ENCODE results near the gene NCS1.
"Not testable (repeated sequence)": the region's sequence is repeated elsewhere in the genome, so short reads cannot be mapped to it uniquely, and the experiment has no call there.

NCS1 gene

GRCh38 chr9:130276955-130277354 is 104.8 kb downstream of the NCS1 start:
- no peaks in the 10 kb centered on the region for H3K27me3 ChIP-seq (ENCODE audit: insufficient read depth, low read length)
- H2AFZ ChIP-seq (ENCODE audit: low read length, unreplicated experiment) = no peak overlapping the region

GRCh38 chr9:130277525-130277924 is 105.3 kb downstream of the NCS1 start:
- H3K27ac ChIP-seq (ENCODE audit: low read depth, low read length); H3K4me1 ChIP-seq (ENCODE audit: control insufficient read depth, insufficient read depth, low read length, unreplicated experiment); H2AFZ ChIP-seq (ENCODE audit: low read length, unreplicated experiment); H3K4me3 ChIP-seq (ENCODE audit: low read depth, low read length); H3K27me3 ChIP-seq (ENCODE audit: insufficient read depth, low read length); H3K36me3 ChIP-seq (ENCODE audit: insufficient read depth, low read length); H3K79me2 ChIP-seq (ENCODE audit: control insufficient read depth, insufficient read depth, low read length, unreplicated experiment): not testable (repeated sequence)

More at GRCh38 chr9:130276955-130277354, 104.8 kb downstream of the NCS1 start:
- H3K4me3 ChIP-seq (ENCODE audit: low read depth, low read length) = no peak overlapping the region
- H3K4me1 ChIP-seq (ENCODE audit: control insufficient read depth, insufficient read depth, low read length, unreplicated experiment) = no peaks in the 10 kb centered on the region
- no peak overlapping the region for H3K27ac ChIP-seq (ENCODE audit: low read depth, low read length)
- H3K79me2 ChIP-seq (ENCODE audit: control insufficient read depth, insufficient read depth, low read length, unreplicated experiment) = no peaks in the 10 kb centered on the region
- no peaks in the 10 kb centered on the region for H3K36me3 ChIP-seq (ENCODE audit: insufficient read depth, low read length)

GRCh38 chr9:130283539-130284248 is 111.5 kb downstream of the NCS1 start:
- Histone ChIP-seq H3K27ac (ENCODE audit: low read depth, low read length) (no peak overlapping the region), H3K27me3 (ENCODE audit: insufficient read depth, low read length) (peaks cover 39% of the 10 kb centered on the region), H2AFZ (ENCODE audit: low read length, unreplicated experiment) (no peak overlapping the region), H3K79me2 (ENCODE audit: control insufficient read depth, insufficient read depth, low read length, unreplicated experiment) (no peaks in the 10 kb centered on the region), H3K4me3 (ENCODE audit: low read depth, low read length) (no peak overlapping the region), H3K36me3 (ENCODE audit: insufficient read depth, low read length) (no peaks in the 10 kb centered on the region), H3K4me1 (ENCODE audit: control insufficient read depth, insufficient read depth, low read length, unreplicated experiment) (no peaks in the 10 kb centered on the region)

- Histone ChIP-seq H2AFZ (ENCODE audit: low read length, unreplicated experiment) (no peak overlapping the region), H3K4me1 (ENCODE audit: control insufficient read depth, insufficient read depth, low read length, unreplicated experiment) (no peaks in the 10 kb centered on the region), H3K36me3 (ENCODE audit: insufficient read depth, low read length) (no peaks in the 10 kb centered on the region), H3K79me2 (ENCODE audit: control insufficient read depth, insufficient read depth, low read length, unreplicated experiment) (no peaks in the 10 kb centered on the region), H3K27me3 (ENCODE audit: insufficient read depth, low read length) (peaks cover 44% of the 10 kb centered on the region), H3K27ac (ENCODE audit: low read depth, low read length) (no peak overlapping the region), H3K4me3 (ENCODE audit: low read depth, low read length) (no peak overlapping the region)
Measured at GRCh38 chr9:130284249-130284625, 112.0 kb downstream of the NCS1 start.

- H3K27me3 ChIP-seq (ENCODE audit: insufficient read depth, low read length) = peaks cover 49% of the 10 kb centered on the region
- no peaks in the 10 kb centered on the region for H3K36me3 ChIP-seq (ENCODE audit: insufficient read depth, low read length)
- no peaks in the 10 kb centered on the region for H3K79me2 ChIP-seq (ENCODE audit: control insufficient read depth, insufficient read depth, low read length, unreplicated experiment)
- H3K4me1 ChIP-seq (ENCODE audit: control insufficient read depth, insufficient read depth, low read length, unreplicated experiment) = no peaks in the 10 kb centered on the region
- no peak overlapping the region for H3K27ac ChIP-seq (ENCODE audit: low read depth, low read length)
- H2AFZ ChIP-seq (ENCODE audit: low read length, unreplicated experiment) = no peak overlapping the region
- no peak overlapping the region for H3K4me3 ChIP-seq (ENCODE audit: low read depth, low read length)
Measured at GRCh38 chr9:130284690-130285089, 112.5 kb downstream of the NCS1 start.

- Histone ChIP-seq H3K36me3 (ENCODE audit: insufficient read depth, low read length) (no peaks in the 10 kb centered on the region), H2AFZ (ENCODE audit: low read length, unreplicated experiment) (no peak overlapping the region), H3K27ac (ENCODE audit: low read depth, low read length) (no peak overlapping the region), H3K27me3 (ENCODE audit: insufficient read depth, low read length) (peaks cover 55% of the 10 kb centered on the region), H3K4me3 (ENCODE audit: low read depth, low read length) (no peak overlapping the region), H3K4me1 (ENCODE audit: control insufficient read depth, insufficient read depth, low read length, unreplicated experiment) (no peaks in the 10 kb centered on the region), H3K79me2 (ENCODE audit: control insufficient read depth, insufficient read depth, low read length, unreplicated experiment) (no peaks in the 10 kb centered on the region)
Measured at GRCh38 chr9:130285271-130285670, 113.1 kb downstream of the NCS1 start.

GRCh38 chr9:130286072-130286770 is 114.0 kb downstream of the NCS1 start:
- H3K27me3 ChIP-seq (ENCODE audit: insufficient read depth, low read length) = peaks cover 64% of the 10 kb centered on the region
- no peak overlapping the region for H2AFZ ChIP-seq (ENCODE audit: low read length, unreplicated experiment)
- no peak overlapping the region for H3K4me3 ChIP-seq (ENCODE audit: low read depth, low read length)
- H3K36me3 ChIP-seq (ENCODE audit: insufficient read depth, low read length) = no peaks in the 10 kb centered on the region
- H3K27ac ChIP-seq (ENCODE audit: low read depth, low read length) = no peak overlapping the region
- no peaks in the 10 kb centered on the region for H3K4me1 ChIP-seq (ENCODE audit: control insufficient read depth, insufficient read depth, low read length, unreplicated experiment)
- H3K79me2 ChIP-seq (ENCODE audit: control insufficient read depth, insufficient read depth, low read length, unreplicated experiment) = no peaks in the 10 kb centered on the region

All from ACC112 (cell line).